Thymus (tissue), 11 donors: ENCODE results near the gene TFIP11. TPM values are rescaled to one million over a fixed set of nuclear protein-coding genes. Genes with fewer than 3 reads are reported as not detected.

Source experiments
- DNase-seq, 9 donors: peaks; one replicate each; pipeline ENCODE4 v3.0.0-alpha.2; 2013; ENCODE audit warnings: low spot score in 9 of 9, low read depth in 6 of 9, missing footprints in 1 of 9
- H3K27ac ChIP-seq, 2 donors: one replicate each; pipeline ENCODE4 v1.5.1; 2013; ENCODE audit warnings: control low read depth in 1 of 2, low read depth in 1 of 2, low read length in 1 of 2, mild to moderate bottlenecking in 1 of 2, moderate library complexity in 1 of 2
- H3K27me3 ChIP-seq, 2 donors: one replicate each; pipeline ENCODE4 v1.5.1; 2013; ENCODE audit warnings: low read length in 1 of 2; ENCODE audit not compliant: control insufficient read depth in 2 of 2, insufficient read depth in 1 of 2
- H3K36me3 ChIP-seq, 2 donors: one replicate each; pipeline ENCODE4 v1.5.1; 2013; ENCODE audit warnings: low read length in 1 of 2, mild to moderate bottlenecking in 1 of 2, moderate library complexity in 1 of 2; ENCODE audit not compliant: control insufficient read depth in 2 of 2, insufficient read depth in 2 of 2
- H3K4me1 ChIP-seq, 2 donors: one replicate each; pipeline ENCODE4 v1.5.1; 2013; ENCODE audit warnings: low read length in 2 of 2; ENCODE audit not compliant: control insufficient read depth in 2 of 2, insufficient read depth in 2 of 2
- H3K4me3 ChIP-seq, 2 donors: one replicate each; pipeline ENCODE4 v1.5.1; 2013; ENCODE audit warnings: low read length in 2 of 2, control low read depth in 1 of 2, mild to moderate bottlenecking in 1 of 2
- H3K9me3 ChIP-seq, 2 donors: one replicate each; pipeline ENCODE4 v1.5.1; 2013; ENCODE audit warnings: low read length in 1 of 2, mild to moderate bottlenecking in 1 of 2; ENCODE audit not compliant: control insufficient read depth in 2 of 2, insufficient read depth in 1 of 2
- WGBS: extraction: QIAGEN DNeasy Blood & Tissue Kit; methylation state at CpG from one replicate; pipeline ENCODE4 v1.1.7; 2013; 5-methylcytosine and 5-hydroxymethylcytosine counted together
- polyA plus RNA-seq: library from polyadenylated mRNA; stranded (reverse); fragments of 200-250 nt; gene quantifications from one replicate; pipeline ENCODE4 v1.2.3, GENCODE V29; 2013
- total RNA-seq: library from RNA; stranded (reverse); fragments of 120-200 nt; gene quantifications from one replicate; pipeline ENCODE4 v1.2.4, GENCODE V29; 2013
- donor health status: healthy.

Gene TFIP11
- total and polyA plus RNA-seq, 2 donors: 32.9 to 39.6 TPM

- Histone ChIP-seq H3K4me1 (peaks cover 3 to 17% of the 10 kb centered on the region in 2 donors), H3K9me3 (no peaks in the 10 kb centered on the region), H3K27me3 (no peaks in the 10 kb centered on the region), H3K36me3 (peaks cover 6% of the 10 kb centered on the region in 2 donors), H3K4me3 (no peak overlapping the region), H3K27ac (no peak overlapping the region)
- no peak for DNase-seq
- WGBS: 97% methylated on average over 5 of the region's 5 CpGs
Observed at GRCh38 chr22:26546282-26546681, 34.0 kb upstream of the TFIP11 start.

- Histone ChIP-seq H3K4me1 (peaks cover 3 to 17% of the 10 kb centered on the region in 2 donors), H3K36me3 (peaks cover 8 to 11% of the 10 kb centered on the region in 2 donors), H3K27me3 (no peaks in the 10 kb centered on the region), H3K9me3 (no peaks in the 10 kb centered on the region), H3K27ac (no peak overlapping the region), H3K4me3 (no peak overlapping the region)
- 95% methylated on average over 5 of the region's 5 CpGs for WGBS
- no peak for DNase-seq
Observed at GRCh38 chr22:26545827-26546226, 33.6 kb upstream of the TFIP11 start.

GRCh38 chr22:26545385-26545784 lies 33.1 kb upstream of the TFIP11 start:
- H3K9me3 ChIP-seq: no peaks in the 10 kb centered on the region
- DNase-seq: no peak
- peaks cover 11 to 15% of the 10 kb centered on the region in 2 donors for H3K36me3 ChIP-seq
- H3K27me3 ChIP-seq: no peaks in the 10 kb centered on the region
- H3K27ac ChIP-seq: no peak overlapping the region
- H3K4me1 ChIP-seq: peaks cover 3 to 17% of the 10 kb centered on the region in 2 donors
- H3K4me3 ChIP-seq: no peak overlapping the region
- 94% methylated on average over 2 of the region's 2 CpGs for WGBS

- no peak for DNase-seq
- H3K9me3 ChIP-seq: no peaks in the 10 kb centered on the region
- H3K36me3 ChIP-seq: peaks cover 11 to 18% of the 10 kb centered on the region in 2 donors
- WGBS: 100% methylated on average over 1 of the region's 1 CpG
- no peak overlapping the region for H3K27ac ChIP-seq
- no peak overlapping the region for H3K4me3 ChIP-seq
- peaks cover 3 to 17% of the 10 kb centered on the region in 2 donors for H3K4me1 ChIP-seq
- no peaks in the 10 kb centered on the region for H3K27me3 ChIP-seq
Observed at GRCh38 chr22:26544489-26544888, 32.2 kb upstream of the TFIP11 start.

GRCh38 chr22:26542831-26543230 lies 30.6 kb upstream of the TFIP11 start:
- 41% methylated on average over 3 of the region's 3 CpGs for WGBS
- peaks cover 3 to 13% of the 10 kb centered on the region in 2 donors for H3K4me1 ChIP-seq
- peak overlapping the region; percentile 36 to 43 for H3K27ac ChIP-seq

GRCh38 chr22:26541167-26541819 lies 29.0 kb upstream of the TFIP11 start:
- no peaks in the 10 kb centered on the region for H3K27me3 ChIP-seq
- H3K27ac ChIP-seq: no peak overlapping the region
- peaks cover 3 to 10% of the 10 kb centered on the region in 2 donors for H3K4me1 ChIP-seq
- WGBS: 95% methylated on average over 47 of the region's 47 CpGs
- no peak overlapping the region for H3K4me3 ChIP-seq
- no peak for DNase-seq
- H3K36me3 ChIP-seq: peaks cover 11 to 19% of the 10 kb centered on the region in 2 donors
- H3K9me3 ChIP-seq: no peaks in the 10 kb centered on the region

More at GRCh38 chr22:26542831-26543230, 30.6 kb upstream of the TFIP11 start:
- H3K27me3 ChIP-seq: no peaks in the 10 kb centered on the region
- peaks cover 11 to 18% of the 10 kb centered on the region in 2 donors for H3K36me3 ChIP-seq
- H3K4me3 ChIP-seq: no peak overlapping the region
- H3K9me3 ChIP-seq: no peaks in the 10 kb centered on the region
- DNase-seq: peak in 3 of 9 donors; percentile 10 to 29 (median 14)

- H3K4me3 ChIP-seq: no peak overlapping the region
- no peaks in the 10 kb centered on the region for H3K9me3 ChIP-seq
- 100% methylated on average over 2 of the region's 2 CpGs for WGBS
- H3K36me3 ChIP-seq: peaks cover 11 to 22% of the 10 kb centered on the region in 2 donors
- peaks cover 3 to 17% of the 10 kb centered on the region in 2 donors for H3K4me1 ChIP-seq
- no peaks in the 10 kb centered on the region for H3K27me3 ChIP-seq
- no peak for DNase-seq
- no peak overlapping the region for H3K27ac ChIP-seq
Observed at GRCh38 chr22:26540119-26540518, 27.8 kb upstream of the TFIP11 start.

- Histone ChIP-seq H3K27me3 (no peaks in the 10 kb centered on the region), H3K27ac (no peak overlapping the region), H3K4me1 (peaks cover 0 to 11% of the 10 kb centered on the region in 2 donors), H3K4me3 (no peak overlapping the region), H3K36me3 (peaks cover 9 to 21% of the 10 kb centered on the region in 2 donors), H3K9me3 (no peaks in the 10 kb centered on the region)
- 97% methylated on average over 3 of the region's 3 CpGs for WGBS
- no peak for DNase-seq
Observed at GRCh38 chr22:26536762-26537134, 24.5 kb upstream of the TFIP11 start.

- Histone ChIP-seq H3K4me1 (peaks cover 0 to 11% of the 10 kb centered on the region in 2 donors), H3K27ac (peak overlapping the region; percentile 21 to 77), H3K9me3 (no peaks in the 10 kb centered on the region), H3K4me3 (no peak overlapping the region), H3K27me3 (no peaks in the 10 kb centered on the region), H3K36me3 (peaks cover 12 to 23% of the 10 kb centered on the region in 2 donors)
- no peak for DNase-seq
- 98% methylated on average over 12 of the region's 12 CpGs for WGBS
Observed at GRCh38 chr22:26536056-26536761, 23.9 kb upstream of the TFIP11 start.
